ENCODE measurements around the gene CTIF. TPM values are rescaled to one million over a fixed set of nuclear protein-coding genes. Genes with fewer than 3 reads are reported as not detected.

CTIF gene
- total RNA-seq, 1 experiment from 2014 or later = 5.0 TPM

- no peak for DNase-seq (ENCODE audit: low spot score)
These were observed 213.1 kb downstream of the CTIF start for GRCh38 chr18:48751727-48752468.

- DNase-seq (ENCODE audit: low spot score) = no peak
These were observed 213.6 kb downstream of the CTIF start for GRCh38 chr18:48752478-48752877.

- DNase-seq (ENCODE audit: low spot score) = no peak
These were observed 214.1 kb downstream of the CTIF start for GRCh38 chr18:48752928-48753327.

- no peak for DNase-seq (ENCODE audit: low spot score)
These were observed 214.9 kb downstream of the CTIF start for GRCh38 chr18:48753691-48754090.

GRCh38 chr18:48754559-48754958, 215.7 kb downstream of the CTIF start:
- DNase-seq (ENCODE audit: low spot score) = no peak

- no peak for DNase-seq (ENCODE audit: low spot score)
These were observed 216.2 kb downstream of the CTIF start for GRCh38 chr18:48754993-48755473.

- no peak for DNase-seq (ENCODE audit: low spot score)
These were observed 217.8 kb downstream of the CTIF start for GRCh38 chr18:48756511-48757226.

- no peak for DNase-seq (ENCODE audit: low spot score)
These were observed 218.5 kb downstream of the CTIF start for GRCh38 chr18:48757367-48757766.

GRCh38 chr18:48757906-48758305, 219.1 kb downstream of the CTIF start:
- DNase-seq (ENCODE audit: low spot score) = no peak

GRCh38 chr18:48761582-48761981, 222.8 kb downstream of the CTIF start:
- no peak for DNase-seq (ENCODE audit: low spot score)

- DNase-seq (ENCODE audit: low spot score) = no peak
These were observed 223.2 kb downstream of the CTIF start for GRCh38 chr18:48762022-48762421.

GRCh38 chr18:48762836-48763718, 224.2 kb downstream of the CTIF start:
- no peak for DNase-seq (ENCODE audit: low spot score)

GRCh38 chr18:48763719-48764100, 224.9 kb downstream of the CTIF start:
- DNase-seq (ENCODE audit: low spot score) = no peak

- no peak for DNase-seq (ENCODE audit: low spot score)
These were observed 226.2 kb downstream of the CTIF start for GRCh38 chr18:48765053-48765452.

GRCh38 chr18:48766026-48766425, 227.2 kb downstream of the CTIF start:
- DNase-seq (ENCODE audit: low spot score) = no peak

GRCh38 chr18:48766487-48766886, 227.7 kb downstream of the CTIF start:
- DNase-seq (ENCODE audit: low spot score) = no peak

- no peak for DNase-seq (ENCODE audit: low spot score)
These were observed 228.4 kb downstream of the CTIF start for GRCh38 chr18:48767090-48767690.

GRCh38 chr18:48769006-48769636, 230.3 kb downstream of the CTIF start:
- no peak for DNase-seq (ENCODE audit: low spot score)

- no peak for DNase-seq (ENCODE audit: low spot score)
These were observed 231.4 kb downstream of the CTIF start for GRCh38 chr18:48770243-48770642.

GRCh38 chr18:48771641-48772375, 233.0 kb downstream of the CTIF start:
- no peak for DNase-seq (ENCODE audit: low spot score)

GRCh38 chr18:48772457-48772856, 233.6 kb downstream of the CTIF start:
- no peak for DNase-seq (ENCODE audit: low spot score)

All from H4 (cell line).